Body of pancreas (tissue), 4 donors: Measurements from ENCODE around the gene VPREB1. TPM values are rescaled to one million over a fixed set of nuclear protein-coding genes. Genes with fewer than 3 reads are reported as not detected.

Source experiments
- ATAC-seq: fragments of 150-250 bp; one replicate; pipeline ENCODE4 v1.9.1; 2016
- DNase-seq, 4 donors: peaks; one replicate each; pipeline ENCODE4 v3.0.0-alpha.2; 2019
- H3K27ac ChIP-seq, 4 donors: fragments of 200-600 bp; sonication (generic); 1 replicate in 3 of 4; 2 replicates in 1 of 4; pipeline versions ENCODE4 v1.5.1 to v1.6.1; 2016 to 2019; ENCODE audit warnings: mild to moderate bottlenecking in 1 of 4, mixed read lengths in 1 of 4, moderate library complexity in 1 of 4
- H3K27me3 ChIP-seq, 2 donors: fragments of 200-600 bp; sonication (generic); one replicate each; pipeline ENCODE4 v1.6.0; 2016; ENCODE audit warnings: mild to moderate bottlenecking in 1 of 2
- H3K36me3 ChIP-seq, 2 donors: fragments of 200-600 bp; sonication (generic); replicated peaks in 1 of 2; 2 replicates each; pipeline ENCODE4 v1.5.1; 2016; ENCODE audit warnings: low read depth in 2 of 2; ENCODE audit not compliant: insufficient read depth in 1 of 2
- H3K4me1 ChIP-seq: fragments of 200-600 bp; sonication (generic); one replicate; pipeline ENCODE4 v1.6.0; 2016
- H3K4me3 ChIP-seq, 2 donors: fragments of 200-600 bp; sonication (generic); 1 replicate in 1 of 2; 2 replicates in 1 of 2; pipeline ENCODE4 v1.5.1; 2016 to 2019
- H3K9me3 ChIP-seq, 3 donors: fragments of 200-600 bp; sonication (generic); 1 replicate in 2 of 3; 2 replicates in 1 of 3; pipeline ENCODE4 v1.5.1; 2016
- POLR2A ChIP-seq, 3 donors: fragments of 450-650 bp; IDR thresholded peaks; one replicate each; pipeline ENCODE4 v1.6.1; 2016; ENCODE audit warnings: antibody characterized with exemption in 3 of 3, mild to moderate bottlenecking in 2 of 3
- WGBS, 2 donors: methylation state at CpG; one replicate each; pipeline ENCODE4 v1.1.5; 2017; 5-methylcytosine and 5-hydroxymethylcytosine counted together
- intact Hi-C: fragments of 100-400 bp; cut with DNase I; formaldehyde crosslinking; loops from one replicate; pipeline ENCODE4 v1.15.1; 2023
- total RNA-seq, 2 donors: library from RNA; depleted of rRNA; stranded (reverse); fragments of >200 nt; gene quantifications; one replicate each; pipeline ENCODE4 v1.1.0, GENCODE V29; 2016
- TF ChIP-seq, protein P1 (sequence below), 7 experiments: fragments of 450-650 bp in 4 of 7; fragments of 200-600 bp in 3 of 7; sonication (generic) in 3 of 7; IDR thresholded peaks; one replicate each; pipeline ENCODE4 v1.5.1; 2016 to 2019; ENCODE audit warnings: antibody characterized with exemption in 7 of 7

The VPREB1 gene
- total RNA-seq, 2 donors from 2014 or later: not detected

DNA sequence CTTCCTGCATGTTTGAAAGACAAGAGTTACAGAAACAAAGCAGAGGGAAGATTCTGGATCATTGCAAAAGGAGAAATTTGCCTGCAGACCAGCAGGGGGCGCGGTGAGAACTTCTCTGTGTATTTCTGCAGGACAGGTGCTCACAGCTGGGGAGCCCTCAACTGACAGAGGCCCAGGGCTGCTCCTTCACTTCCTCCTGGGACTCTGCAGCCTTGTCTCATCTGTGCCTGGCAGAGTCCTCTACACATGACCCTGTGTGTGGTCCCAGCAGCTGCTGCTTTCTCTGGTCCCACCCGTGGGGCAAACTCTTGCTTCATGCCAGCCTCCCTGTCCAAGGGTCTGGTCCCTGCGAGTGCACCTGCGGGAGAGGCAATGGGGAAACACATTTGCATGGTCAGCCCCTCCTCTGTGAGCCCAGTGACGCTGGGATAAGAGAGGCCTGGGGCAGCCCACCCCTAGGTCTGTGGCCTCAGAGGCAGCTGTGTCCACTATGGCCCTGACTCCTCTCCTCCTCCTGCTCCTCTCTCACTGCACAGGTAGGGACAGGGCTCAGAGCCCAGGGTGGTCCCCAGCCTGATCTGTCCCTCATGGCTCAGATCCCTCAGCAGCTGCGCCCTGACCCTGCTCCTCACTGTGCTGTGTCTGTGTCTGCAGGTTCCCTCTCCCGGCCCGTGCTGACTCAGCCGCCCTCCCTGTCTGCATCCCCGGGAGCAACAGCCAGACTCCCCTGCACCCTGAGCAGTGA is 43.2 kb upstream of the VPREB1 start:
- intact Hi-C loops: no loop called here
- no peaks in the 10 kb centered on the region for H3K4me1 ChIP-seq

DNA sequence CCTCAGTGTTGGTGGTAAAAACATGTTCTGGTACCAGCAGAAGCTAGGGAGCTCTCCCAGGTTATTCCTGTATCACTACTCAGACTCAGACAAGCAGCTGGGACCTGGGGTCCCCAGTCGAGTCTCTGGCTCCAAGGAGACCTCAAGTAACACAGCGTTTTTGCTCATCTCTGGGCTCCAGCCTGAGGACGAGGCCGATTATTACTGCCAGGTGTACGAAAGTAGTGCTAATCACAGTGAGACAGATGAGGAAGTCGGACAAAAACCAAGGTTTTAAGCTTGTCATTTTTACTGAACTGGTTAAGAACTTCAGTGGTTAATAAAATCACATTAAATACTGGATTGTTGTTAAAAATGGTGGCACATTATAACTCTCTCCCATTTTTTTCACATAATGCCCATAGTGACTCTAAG is 42.6 kb upstream of the VPREB1 start:
- 45 to 60% methylated on average over 6 of the region's 6 CpGs for WGBS, 2 donors
- H3K27ac ChIP-seq: no peak overlapping the region
- no peaks in the 10 kb centered on the region for H3K36me3 ChIP-seq
- DNase-seq (no peak), ATAC-seq (no peak)
- no peaks in the 10 kb centered on the region for H3K4me1 ChIP-seq
- no peaks in the 10 kb centered on the region for H3K27me3 ChIP-seq
- no peak overlapping the region for H3K4me3 ChIP-seq
- intact Hi-C loops: no loop called here
- TF ChIP-seq POLR2A (IDR thresholded peaks at IDR 0.05): no peak
- TF ChIP-seq, protein P1, sequence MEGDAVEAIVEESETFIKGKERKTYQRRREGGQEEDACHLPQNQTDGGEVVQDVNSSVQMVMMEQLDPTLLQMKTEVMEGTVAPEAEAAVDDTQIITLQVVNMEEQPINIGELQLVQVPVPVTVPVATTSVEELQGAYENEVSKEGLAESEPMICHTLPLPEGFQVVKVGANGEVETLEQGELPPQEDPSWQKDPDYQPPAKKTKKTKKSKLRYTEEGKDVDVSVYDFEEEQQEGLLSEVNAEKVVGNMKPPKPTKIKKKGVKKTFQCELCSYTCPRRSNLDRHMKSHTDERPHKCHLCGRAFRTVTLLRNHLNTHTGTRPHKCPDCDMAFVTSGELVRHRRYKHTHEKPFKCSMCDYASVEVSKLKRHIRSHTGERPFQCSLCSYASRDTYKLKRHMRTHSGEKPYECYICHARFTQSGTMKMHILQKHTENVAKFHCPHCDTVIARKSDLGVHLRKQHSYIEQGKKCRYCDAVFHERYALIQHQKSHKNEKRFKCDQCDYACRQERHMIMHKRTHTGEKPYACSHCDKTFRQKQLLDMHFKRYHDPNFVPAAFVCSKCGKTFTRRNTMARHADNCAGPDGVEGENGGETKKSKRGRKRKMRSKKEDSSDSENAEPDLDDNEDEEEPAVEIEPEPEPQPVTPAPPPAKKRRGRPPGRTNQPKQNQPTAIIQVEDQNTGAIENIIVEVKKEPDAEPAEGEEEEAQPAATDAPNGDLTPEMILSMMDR (IDR thresholded peaks at IDR 0.05): no peak
- no peaks in the 10 kb centered on the region for H3K9me3 ChIP-seq

More for the DNA sequence above, 43.2 kb upstream of the VPREB1 start:
- DNase-seq: peak in 2 of 4 donors; percentile 41 to 57
- ATAC-seq: no peak
- Histone ChIP-seq H3K9me3 (no peaks in the 10 kb centered on the region), H3K36me3 (no peaks in the 10 kb centered on the region), H3K4me3 (no peak overlapping the region), H3K27ac (no peak overlapping the region), H3K27me3 (no peaks in the 10 kb centered on the region)
- WGBS, 2 donors: 35 to 43% methylated on average over 4 to 11 of the region's 11 CpGs
- no peak for TF ChIP-seq POLR2A (IDR thresholded peaks at IDR 0.05)
- TF ChIP-seq, protein P1 (IDR thresholded peaks at IDR 0.05): peak in 3 of 7 experiments; percentile 44 to 55 (median 44)

DNA sequence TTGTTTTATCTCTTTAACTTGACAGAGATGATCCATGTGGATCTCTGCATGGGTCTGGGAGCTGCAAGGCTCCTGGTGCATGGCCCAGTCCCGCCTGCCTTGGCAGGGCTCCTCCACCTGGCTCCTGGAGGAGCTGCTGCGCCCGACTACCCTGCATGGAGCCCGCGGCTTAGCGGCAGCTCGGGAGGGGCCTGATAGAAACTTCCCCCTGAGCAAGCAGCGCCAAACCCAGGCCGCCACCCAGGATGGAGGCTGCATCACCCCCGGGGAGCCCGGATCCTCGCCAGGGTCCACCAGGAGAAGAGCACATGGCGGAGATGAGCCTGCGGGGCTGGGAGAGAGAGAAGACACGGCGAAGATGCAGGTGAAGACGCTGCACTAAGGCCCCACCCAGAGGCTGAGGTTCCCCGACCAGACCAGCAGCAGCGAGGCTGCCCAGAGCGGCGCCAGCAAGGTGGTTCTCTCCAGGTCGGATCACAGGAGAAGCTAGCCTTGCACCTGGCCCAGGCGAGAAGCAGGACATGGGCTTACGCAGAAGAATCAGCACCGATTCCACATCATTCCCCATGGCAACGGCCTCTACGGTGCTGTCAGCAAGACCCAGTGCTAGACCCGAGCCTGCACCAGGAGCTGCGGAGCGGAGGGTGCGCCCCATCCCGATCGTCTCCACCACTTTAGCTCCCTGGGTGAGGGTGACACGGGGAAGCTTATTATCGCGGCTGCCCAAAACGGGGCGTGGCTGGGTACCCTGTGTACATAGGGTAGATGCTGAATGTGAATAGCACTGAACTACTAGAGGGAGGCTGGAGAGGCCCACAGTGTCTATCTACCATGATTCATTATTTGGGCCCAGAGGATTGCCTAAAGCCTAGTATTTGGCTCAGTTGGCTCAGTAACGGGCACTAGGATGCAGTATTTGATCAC is 41.3 kb upstream of the VPREB1 start:
- Histone ChIP-seq H3K27ac (no peak overlapping the region), H3K27me3 (no peaks in the 10 kb centered on the region), H3K4me1 (no peaks in the 10 kb centered on the region), H3K4me3 (no peak overlapping the region), H3K36me3 (no peaks in the 10 kb centered on the region), H3K9me3 (no peaks in the 10 kb centered on the region)
- DNase-seq (no peak), ATAC-seq (no peak)
- 59 to 66% methylated on average over 14 to 39 of the region's 39 CpGs for WGBS, 2 donors
- intact Hi-C loops: no loop called here
- TF ChIP-seq, protein P1 (IDR thresholded peaks at IDR 0.05): no peak
- no peak for TF ChIP-seq POLR2A (IDR thresholded peaks at IDR 0.05)

DNA sequence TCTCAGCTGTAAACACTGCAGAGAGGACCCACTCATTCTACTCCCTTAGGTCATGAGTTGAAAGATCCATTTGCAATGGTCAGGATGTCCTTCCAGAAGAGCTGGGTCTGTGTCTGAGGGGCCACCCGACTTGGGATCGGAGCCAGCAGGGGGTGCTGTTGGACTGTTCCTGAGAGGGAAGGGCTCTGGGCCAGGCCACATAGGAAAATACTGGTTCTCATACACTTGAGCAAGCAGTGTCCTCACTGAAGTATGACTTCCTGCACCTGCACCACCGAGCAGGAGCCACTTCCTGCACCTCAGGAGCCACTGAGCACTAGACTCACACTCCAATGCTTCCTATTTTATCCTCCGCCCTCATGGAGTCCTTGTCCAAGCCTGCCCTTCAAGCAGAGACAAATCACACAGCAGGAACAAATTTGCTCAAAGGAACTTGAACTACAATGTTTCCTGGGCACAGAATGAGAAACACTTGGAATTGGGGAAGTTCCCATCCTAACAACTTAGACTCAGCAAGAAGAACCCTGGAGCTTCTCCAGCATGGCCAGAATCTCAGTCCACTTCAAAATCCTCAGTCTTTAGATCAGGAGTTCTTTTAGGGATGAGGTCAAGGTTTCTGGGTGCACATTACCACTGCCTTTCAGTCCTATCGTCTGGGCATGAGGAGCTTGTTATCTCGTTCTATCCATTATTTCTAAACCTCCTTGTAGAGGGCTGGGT is 36.6 kb upstream of the VPREB1 start:
- DNase-seq: peak; percentile 45 to 83 (median 72)
- Histone ChIP-seq H3K36me3 (no peaks in the 10 kb centered on the region), H3K9me3 (no peaks in the 10 kb centered on the region), H3K27ac (no peak overlapping the region), H3K4me3 (no peak overlapping the region), H3K27me3 (no peaks in the 10 kb centered on the region), H3K4me1 (no peaks in the 10 kb centered on the region)
- intact Hi-C loops: no loop called here
- no peak for ATAC-seq
- TF ChIP-seq, protein P1 (IDR thresholded peaks at IDR 0.05): peak in 5 of 7 experiments; percentile 17 to 62 (median 40)
- no peak for TF ChIP-seq POLR2A (IDR thresholded peaks at IDR 0.05)
- 16 to 21% methylated on average over 6 of the region's 6 CpGs for WGBS, 2 donors
